Effector CD4-positive, alpha-beta T cell (primary cell): Measurements from ENCODE around the gene UTP25.
"Not testable (repeated sequence)": the region's sequence is repeated elsewhere in the genome, so short reads cannot be mapped to it uniquely, and the experiment has no call there.

Experiments
- DNase-seq: peaks from one replicate; pipeline ENCODE4 v3.0.0-alpha.2; 2020

UTP25 gene

DNA sequence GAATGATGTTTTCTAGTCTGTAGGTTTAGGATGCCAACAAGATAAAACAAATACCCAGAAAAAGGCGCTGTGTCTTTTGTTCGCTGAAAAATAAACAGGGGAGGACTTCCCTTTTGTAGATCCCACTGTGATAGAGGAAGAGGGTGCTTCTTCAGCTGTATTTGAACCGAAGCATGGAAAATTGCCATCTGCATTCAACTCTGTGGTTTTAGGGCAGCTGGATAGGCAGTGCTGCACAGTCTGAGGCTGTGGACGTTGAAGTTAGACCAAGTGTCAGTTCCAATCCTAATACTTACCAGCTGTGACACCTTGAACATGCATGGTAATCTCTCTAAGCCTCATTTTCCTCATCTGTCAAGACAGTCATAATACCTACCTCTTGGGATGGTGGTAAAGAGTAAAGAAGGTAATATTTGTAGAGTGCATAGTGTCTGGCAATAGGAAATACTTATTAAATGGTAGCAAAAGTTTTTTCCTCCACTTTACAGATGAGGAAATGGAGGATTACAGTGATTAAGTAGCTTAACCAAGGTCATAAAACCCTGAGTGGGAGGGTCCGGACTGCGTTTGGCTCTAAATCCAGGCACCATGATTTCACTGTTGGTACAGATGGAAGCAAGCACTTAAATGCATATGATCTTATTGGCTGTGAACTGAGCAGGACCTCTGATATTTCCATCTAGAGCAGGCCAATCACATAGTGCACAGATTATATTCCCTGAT is 48.5 kb downstream of the UTP25 start:
- DNase-seq, result no peak

DNA sequence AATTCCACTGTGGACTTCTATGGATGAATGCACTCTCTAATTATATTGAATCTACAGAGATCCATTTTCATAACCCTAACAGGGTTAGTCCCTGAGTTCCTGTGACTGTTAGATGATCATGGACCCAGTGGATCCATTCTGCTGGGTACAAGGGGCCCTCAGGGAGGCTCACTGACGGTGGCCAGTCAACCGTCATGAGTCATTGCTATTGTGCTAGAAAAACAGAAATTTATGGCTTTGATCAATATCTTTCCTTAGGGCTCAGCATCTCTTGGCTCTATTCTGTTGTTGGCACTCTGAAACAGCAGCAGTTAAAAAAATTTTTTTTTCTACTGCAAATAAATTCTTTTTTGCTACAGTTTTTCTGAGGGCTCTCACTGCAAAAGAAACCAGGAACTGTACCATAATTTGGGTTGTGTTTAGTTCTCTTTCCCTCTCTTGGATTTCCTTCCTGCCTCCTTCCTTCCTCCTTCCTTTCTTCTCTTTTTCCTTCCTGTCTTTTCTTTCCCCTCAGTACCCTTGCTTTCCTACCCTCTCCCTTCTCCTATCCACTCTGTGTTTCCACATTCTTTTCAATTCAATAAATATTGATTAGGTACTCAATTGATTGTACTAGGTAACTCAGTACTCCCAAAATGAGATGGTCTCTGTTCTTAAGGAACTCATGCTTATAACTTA is 49.5 kb downstream of the UTP25 start:
- no peak for DNase-seq

DNA sequence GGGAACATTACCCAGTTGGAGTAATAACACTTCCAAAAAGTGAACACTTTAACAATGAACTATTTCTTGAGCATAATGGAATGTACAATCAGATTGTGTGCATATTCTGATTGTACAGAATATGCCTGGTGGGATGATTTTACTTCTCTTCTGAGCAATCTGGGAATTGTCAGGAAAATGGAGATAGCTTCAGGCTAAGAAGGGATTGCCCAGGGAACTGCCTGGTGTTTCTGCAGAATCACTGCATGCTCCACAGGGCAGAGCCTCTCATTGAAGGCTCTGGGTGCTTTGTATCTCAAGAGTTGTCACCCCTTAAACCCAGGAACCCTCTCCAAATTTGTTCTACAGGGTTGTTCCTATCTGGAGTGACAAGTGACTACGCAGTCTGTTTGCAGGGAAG is 51.2 kb downstream of the UTP25 start:
- no peak for DNase-seq

DNA sequence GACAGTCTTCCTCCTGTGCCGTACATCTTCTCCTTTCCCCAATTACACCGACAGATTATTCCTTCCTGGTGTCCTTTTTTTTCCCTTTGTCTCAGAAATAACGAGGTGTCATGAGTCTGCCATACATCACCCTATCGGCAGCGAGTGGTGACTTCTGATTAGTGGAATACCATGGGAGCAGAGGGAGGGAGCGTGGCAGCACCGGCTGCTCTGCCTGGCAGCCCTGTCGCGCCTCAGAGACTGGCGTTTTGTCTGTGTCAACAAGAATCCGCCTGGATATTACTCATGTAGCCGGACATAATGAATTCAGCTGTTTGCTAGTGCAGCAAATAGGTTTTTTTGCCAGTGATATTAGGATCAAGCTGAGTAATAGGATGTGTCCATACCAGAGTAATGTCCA is 51.8 kb downstream of the UTP25 start:
- no peak for DNase-seq

DNA sequence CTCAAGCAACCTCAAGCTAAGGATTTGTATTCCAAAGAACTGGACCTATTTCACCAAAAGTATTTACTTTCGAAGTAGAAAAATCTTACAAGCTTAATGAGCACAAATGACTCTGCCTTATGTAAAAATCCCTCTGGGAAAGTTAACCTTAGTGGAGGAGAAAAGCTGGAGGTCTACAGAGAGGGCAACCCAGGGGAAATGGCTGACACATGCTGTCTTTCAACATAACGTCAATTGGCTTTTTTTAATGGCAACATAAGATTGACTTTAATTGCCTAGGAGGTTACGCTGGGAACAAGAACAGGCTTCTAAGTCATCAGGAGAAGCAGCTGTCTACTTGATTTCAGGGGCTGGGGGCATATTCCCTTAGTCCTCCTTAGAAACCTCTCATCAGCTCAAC is 52.3 kb downstream of the UTP25 start:
- DNase-seq, result no peak

DNA sequence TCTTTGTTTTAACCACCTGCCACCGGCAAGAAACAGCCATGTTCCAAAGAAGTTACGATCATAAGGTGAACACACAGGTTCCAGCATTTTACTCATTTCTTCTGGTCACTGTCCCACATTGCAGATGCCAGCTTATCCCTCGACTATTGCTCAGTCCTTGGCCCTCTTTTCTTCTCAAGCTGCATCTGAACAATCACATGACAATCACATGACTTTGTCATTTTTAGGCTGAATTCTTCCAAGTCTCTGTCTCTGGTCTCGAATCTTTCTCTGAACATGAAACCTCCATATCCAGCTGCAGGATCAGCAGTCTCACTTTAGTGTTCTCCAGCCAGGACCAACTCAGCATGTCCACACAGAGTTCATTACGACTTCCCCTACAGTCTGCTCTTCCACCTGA is 53.8 kb downstream of the UTP25 start:
- no peak for DNase-seq

DNA sequence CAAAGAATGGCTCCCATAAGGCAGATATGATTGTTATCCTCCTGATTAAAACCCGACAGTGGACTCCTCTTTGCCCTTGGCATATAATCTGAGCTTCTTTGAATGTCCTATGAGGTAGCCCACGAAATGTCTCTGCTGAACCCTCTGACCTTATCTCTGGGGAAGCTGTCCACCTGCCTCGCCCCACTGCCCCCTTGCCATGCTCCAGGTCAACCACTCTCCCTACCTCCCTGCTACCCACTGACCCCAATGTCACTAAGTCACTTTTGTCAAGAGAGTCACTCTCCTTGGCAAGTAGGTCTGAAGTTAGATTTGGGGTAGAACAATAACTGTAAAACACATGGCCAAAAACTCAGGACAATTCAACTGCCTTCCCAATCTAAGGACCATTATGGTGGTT is 54.5 kb downstream of the UTP25 start:
- no peak for DNase-seq

DNA sequence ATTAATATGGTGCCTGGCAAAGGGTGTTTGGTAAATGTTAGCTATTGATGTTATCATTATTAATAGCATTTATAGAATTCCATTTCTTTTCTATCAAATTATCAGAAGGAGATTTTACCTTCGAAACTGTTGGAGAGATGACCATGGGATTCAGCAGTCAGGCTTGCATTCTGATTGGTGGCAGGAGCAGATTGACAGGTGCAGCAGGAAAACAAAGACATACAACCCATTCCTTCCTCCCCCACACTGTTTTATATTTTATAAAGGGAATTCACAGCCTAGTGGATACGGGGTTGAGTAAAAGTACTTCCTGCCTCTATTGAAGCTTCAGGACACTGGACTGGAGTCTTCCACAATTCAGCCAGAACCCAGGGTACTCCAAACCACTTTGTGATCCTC is 55.2 kb downstream of the UTP25 start:
- no peak for DNase-seq

DNA sequence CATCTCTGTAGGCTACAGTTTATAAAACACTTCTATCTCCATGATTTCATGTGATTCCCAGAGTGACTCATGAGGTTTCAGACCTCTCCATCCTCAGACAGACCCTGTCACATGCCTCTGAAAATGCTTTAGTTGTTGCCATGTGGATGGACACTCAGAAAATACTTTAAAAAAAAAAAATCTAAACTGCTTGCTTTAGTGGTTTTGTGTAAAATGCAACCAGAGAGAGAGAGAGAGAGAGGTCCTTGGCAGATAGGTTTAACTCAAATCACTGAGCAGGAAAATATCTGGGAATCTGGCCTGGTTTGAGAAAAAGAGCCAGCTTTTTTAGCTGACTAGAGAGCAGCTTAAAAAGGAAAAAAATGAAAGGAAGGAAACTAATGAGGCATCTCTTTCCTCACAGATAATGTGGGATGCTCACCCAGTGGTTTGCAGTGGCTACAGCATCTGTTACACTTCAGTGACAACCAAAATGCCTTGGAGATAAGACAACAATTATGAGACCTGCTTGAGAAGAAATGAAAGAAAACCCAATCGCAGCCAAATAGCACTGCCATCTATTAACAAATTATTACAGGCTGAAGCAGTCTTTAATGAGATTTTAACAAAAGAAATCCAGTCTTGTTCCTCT is 55.7 kb downstream of the UTP25 start:
- no peak for DNase-seq

DNA sequence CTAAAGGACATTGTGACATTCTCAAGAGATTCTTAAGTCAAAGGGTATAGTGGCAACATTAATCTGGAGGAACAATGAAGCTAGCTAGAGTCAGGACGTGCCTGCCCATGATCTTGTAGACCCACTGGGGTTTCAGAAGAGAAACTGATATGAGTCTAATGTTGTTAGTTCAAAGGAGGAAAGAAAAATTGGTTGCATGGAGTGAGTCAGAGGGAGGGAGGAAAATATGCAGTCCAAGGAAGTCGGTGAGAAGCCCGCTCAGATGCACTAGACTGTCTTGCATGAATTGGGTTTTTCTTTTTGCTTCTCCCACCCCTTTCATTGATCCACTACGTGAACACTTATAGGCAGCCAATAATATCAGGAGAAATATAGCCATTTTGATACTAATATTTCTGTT is 56.5 kb downstream of the UTP25 start:
- no peak for DNase-seq

DNA sequence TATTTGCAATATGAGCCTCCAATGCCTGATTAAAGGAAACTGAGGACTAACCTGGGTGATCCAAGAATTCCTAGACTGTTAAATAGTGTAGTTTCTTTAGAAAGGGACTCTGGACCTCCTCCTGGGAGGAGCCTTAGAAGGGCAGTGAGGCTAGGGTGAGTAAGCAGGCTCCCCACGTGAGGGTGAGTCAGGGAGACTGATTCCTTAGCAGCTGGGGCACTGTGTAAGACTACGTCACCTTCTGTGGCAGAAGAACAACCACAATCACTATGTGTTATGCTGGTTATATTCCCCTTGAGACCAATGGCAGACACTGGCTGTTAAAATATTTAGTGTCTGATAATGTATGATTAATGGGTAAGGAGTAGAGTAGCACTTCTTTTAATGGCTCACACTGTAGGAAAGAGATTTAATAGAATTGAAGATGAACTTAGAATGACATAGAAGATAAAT is 56.9 kb downstream of the UTP25 start:
- DNase-seq, result no peak

DNA sequence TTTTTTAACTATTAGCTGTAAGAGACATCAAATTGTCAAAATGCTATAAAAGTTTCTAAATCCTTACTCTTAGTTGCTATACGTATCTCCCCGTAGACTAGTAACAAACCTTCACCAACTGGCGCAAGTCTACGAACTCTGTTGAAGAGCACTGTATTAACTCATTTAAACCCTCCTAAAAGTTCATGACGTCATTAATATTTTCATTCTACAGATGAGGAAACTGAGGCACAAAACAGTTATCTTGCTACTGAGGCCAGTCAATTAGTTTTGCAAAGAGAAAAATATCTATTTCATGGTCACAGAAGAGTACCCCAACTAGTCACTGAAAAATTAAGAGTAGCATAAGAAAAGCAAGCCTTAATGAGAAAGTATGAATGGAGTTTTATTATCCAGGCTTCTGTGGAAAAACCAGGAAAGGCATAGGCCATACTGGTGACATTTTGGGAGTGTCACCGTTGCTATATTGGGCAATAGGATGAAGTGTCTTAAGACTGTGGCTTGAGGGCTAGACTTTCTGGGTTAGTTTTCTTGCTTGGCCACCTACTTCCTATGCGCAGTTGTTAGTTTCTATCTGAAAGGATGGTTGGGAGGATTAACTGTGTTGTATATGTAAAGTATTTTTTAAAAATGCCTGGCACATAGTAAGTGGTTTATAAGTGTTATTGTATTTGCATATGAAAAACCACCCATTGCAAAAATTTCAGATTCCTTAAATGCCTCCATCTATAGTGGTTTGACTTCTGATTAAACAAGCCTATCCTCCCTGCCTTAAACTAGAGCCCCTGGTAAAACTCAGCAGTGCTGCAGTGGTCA is 57.8 kb downstream of the UTP25 start:
- DNase-seq, result no peak

DNA sequence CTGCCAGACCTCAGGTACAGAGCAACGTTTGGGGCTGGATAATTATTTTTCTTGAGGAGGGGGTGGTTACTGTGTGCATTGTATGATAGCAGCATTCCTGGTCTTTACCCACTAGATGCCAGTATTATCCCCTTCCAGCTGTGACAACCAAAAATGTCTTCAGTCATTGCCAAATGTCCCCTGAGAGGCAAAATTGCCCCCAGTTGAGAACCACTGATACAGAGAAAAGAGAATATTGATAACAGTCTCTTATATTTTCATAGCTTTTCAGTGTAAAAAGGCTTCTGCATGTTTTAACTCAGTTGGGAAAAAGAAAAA is 58.4 kb downstream of the UTP25 start:
- DNase-seq, result no peak

DNA sequence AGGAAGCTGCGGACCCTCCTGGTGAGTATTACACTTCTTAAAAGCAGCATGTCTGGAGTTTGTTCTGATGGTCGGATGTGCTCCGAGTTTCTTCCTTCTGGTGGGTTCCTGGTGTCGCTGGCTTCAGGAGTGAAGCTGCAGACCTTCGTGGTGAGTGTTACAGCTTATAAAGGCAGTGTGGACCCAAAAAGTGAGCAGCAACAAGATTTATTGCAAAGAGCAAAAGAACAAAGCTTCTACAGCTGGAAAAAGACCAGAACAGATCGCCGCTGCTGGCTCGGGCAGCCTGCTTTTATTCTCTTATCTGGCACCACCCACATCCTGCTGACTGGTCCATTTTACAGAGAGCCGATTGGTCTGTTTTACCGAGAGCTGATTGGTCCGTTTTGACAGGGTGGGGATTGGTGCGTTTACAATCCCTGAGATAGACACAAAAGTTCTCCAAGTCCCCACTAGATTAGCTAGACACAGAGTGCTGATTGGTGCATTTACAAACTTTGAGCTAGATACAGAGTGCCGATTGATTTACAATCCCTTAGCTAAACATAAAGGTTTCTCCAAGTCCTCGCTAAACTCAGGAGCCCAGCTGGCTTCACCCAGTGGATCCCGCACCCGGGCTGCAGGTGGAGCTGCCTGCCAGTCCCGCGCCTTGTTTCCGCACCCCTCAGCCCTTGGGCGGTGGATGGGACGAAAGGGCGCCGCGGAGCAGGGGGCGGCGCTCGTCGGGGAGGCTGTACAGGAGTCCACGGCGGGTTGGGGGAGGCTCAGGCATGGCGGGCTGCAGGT is 60.7 kb downstream of the UTP25 start:
- not testable (repeated sequence) for DNase-seq

DNA sequence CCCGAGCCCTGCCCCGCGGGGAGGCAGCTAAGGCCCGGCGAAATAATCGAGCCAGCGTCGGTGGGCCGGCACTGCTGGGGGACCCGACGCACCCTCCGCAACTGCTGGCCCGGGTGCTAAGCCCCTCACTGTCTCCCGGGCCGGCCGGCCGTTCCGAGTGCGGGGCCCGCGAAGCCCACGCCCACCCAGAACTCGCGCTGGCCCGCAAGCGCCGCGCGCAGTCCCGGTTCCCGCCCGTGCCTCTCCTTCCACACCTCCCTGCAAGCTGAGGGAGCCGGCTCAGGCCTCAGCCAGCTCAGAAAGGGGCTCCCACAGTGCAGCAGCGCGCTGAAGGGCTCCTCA is 61.3 kb downstream of the UTP25 start:
- DNase-seq, result no peak

DNA sequence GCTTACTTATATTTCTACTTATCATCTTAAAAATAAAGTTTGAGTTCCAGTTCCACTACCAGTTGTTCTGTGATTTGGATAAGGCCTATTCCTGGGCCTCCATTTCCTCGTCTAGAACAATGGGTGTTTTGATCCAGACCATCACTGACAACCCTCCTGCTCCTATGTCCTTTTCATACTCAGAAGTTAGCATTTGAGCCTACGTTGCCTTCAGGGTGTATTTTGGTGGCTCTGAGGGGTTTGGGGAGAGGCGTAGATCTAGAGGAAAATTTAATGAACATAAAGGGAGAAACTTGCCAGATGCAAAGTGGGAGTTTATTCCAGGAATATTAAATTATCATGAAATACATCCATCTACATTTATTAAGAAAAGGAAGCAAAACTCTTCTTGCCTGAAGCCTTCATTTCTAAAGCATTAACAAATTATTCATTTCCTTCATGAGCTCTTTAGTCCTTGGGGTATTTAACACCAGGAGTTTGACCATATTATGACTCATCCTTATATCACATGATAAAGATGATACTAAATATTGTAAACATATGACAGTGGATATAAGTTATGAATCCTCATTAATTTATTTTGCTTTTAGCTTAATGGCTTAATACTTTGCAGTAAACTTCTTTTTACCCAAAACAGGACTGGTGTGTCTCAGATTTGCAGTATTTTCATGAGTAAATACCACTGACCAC is 63.0 kb downstream of the UTP25 start:
- no peak for DNase-seq

DNA sequence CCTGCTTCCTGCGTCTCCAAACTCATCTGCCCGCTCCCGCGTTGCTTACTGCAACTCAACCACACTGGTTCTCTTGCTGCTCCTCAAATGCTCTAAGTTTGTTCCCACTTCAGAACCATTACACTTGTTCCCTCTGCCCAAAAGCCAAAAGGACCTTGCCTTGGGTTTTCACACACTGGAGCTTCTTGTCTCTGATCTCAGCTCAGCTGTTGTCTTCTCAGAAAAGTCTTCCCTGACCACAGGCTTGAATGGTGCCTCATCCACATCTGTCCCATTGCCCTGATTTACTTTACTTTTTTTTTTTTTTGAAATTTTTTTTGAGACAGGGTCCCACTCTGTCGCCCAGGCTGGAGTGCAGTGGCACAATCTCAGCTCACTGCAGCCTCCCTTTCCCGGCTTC is 66.0 kb downstream of the UTP25 start:
- no peak for DNase-seq

DNA sequence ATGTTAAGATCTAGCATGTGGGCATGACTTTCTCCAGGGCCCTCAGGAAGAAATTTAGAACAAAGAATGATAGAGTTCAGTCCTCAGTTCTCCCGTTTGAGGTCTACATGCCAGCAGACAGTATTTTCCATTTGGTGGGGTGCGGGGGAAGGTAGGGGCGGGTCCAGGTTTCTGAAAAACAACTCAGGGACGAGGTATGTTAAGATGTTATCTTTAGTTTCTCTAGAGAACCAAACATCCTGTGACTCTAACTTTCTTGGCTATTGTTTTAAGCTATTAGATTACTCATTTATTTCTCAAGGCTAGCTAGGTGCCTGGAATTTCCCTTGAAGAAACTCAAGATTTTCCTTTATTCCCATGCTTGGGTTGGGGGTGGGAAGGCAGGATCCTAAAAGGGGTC is 67.9 kb downstream of the UTP25 start:
- DNase-seq, result no peak

DNA sequence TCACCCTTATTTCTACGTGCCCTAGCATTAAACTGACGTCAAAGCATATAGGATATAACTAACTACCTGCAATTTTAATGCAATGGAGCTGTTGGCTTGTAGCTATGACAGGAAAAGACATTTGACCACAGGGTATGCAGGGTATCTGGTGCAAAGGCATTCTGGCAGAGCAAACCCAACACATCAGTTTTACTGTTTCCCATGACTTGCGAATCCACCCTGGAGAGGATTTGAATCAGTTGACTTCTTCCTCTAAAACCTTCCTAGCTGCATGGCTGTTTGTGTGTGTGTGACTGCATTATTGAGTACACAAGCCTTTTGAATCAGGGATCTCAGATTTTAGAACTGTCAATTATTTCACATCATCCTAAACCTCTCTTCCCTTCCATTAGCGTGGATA is 68.6 kb downstream of the UTP25 start:
- DNase-seq, result no peak

DNA sequence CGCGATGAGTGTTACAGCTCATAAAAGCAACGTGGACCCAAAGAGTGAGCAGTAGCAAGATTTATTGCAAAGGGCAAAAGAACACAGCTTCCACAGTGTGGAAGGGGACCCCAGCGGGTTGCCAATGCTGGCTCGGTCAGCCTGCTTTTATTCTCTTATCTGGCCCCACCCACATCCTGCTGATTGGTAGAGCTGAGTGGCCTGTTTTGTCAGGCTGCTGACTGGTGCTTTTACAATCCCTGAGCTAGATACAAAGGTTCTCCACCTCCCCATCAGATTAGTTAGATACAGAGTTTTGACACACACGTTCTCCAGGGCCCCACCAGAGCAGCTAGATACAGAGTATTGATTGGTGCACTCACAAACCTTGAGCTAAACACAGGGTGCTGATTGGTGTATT is 70.5 kb downstream of the UTP25 start:
- DNase-seq, result not testable (repeated sequence)

DNA sequence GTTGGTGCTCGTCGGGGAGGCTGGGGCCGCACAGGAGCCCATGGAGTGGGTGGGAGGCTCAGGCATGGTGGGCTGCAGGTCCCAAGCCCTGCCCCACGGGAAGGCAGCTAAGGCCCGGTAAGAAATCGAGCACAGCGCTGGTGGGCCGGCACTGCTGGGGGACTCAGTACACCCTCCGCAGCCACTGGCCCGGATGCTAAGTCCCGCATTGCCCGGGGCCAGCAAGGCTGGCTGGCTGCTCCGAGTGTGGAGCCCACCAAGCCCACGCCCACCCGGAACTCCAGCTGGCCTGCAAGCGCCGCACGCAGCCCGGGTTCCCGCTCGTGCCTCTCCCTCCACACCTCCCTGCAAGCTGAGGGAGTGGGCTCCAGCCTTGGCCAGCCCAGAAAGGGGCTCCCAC is 71.1 kb downstream of the UTP25 start:
- not testable (repeated sequence) for DNase-seq

DNA sequence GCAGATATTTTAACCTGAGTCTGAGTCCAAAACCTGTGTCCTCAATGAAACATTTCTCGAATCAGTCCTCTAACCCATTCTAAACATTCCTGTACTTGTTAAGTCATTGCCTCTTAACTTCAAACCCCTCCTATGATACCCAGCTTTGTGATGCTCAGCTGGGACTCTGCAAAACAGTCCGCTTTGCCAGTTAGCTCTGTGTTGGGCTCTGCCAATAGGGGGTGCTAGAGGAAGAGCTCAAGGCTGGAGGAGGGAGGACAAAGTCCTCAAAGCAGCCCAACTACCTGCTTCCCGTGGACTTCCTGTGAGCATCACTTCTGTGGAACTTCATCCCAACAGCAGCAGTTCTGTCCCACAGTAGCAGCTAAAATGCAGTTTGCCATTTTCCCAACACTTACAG is 72.2 kb downstream of the UTP25 start:
- DNase-seq, result no peak
